BJ (cell line): ENCODE data around the gene SMIM12. TPM values are rescaled to one million over a fixed set of nuclear protein-coding genes. Genes with fewer than 3 reads are reported as not detected.

Source experiments
- CTCF ChIA-PET: fragments of 350-600 bp; formaldehyde crosslinking; extraction: SDS; loops from one replicate; lab custom pipeline; 2021; ENCODE audit warnings: antibody characterized with exemption, inconsistent platforms; lab: Yijun Ruan, JAX
- POLR2A ChIA-PET: fragments of 300-600 bp; sonication (Branson Sonifier 250); formaldehyde crosslinking; extraction: SDS; loops from one replicate; lab custom pipeline; 2021; ENCODE audit warnings: antibody characterized with exemption; lab: Charles Lee
- DNase-seq: peaks from one replicate; pipeline ENCODE4 v3.0.0-alpha.2; 2011; ENCODE audit warnings: low read depth
- H3K27me3 ChIP-seq: 2 replicates; pipeline ENCODE4 v1.6.0; 2011; ENCODE audit warnings: low read length; ENCODE audit not compliant: control insufficient read depth, insufficient read depth
- H3K36me3 ChIP-seq: 2 replicates; pipeline ENCODE4 v1.5.1; 2011; ENCODE audit warnings: low read length; ENCODE audit not compliant: control insufficient read depth, insufficient read depth
- H3K4me3 ChIP-seq: 2 replicates; pipeline ENCODE4 v1.5.1; 2011; ENCODE audit warnings: low read depth, mild to moderate bottlenecking, control low read depth, low read length
- polyA minus RNA-seq: library from RNA; depleted of rRNA, polyadenylated mRNA; stranded (reverse); fragments of >200 nt; gene quantifications from 2 replicates; pipeline ENCODE4 v1.2.3, GENCODE V29; 2011; rRNA and poly(A)+ RNA removed
- polyA plus RNA-seq: library from polyadenylated mRNA; depleted of rRNA; stranded (reverse); fragments of >200 nt; gene quantifications from 2 replicates; pipeline ENCODE4 v1.2.3, GENCODE V29; 2011; rRNA removed
- TF ChIP-seq, protein P1 (sequence below): IDR thresholded peaks from 2 replicates; pipeline ENCODE4 v1.5.1; 2011; ENCODE audit warnings: low read depth, mild to moderate bottlenecking, control low read depth, inconsistent platforms, low read length, moderate library complexity; ENCODE audit not compliant: insufficient read depth

The SMIM12 gene, protein sequence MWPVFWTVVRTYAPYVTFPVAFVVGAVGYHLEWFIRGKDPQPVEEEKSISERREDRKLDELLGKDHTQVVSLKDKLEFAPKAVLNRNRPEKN
- polyA plus RNA-seq (41.9 and 44.8 TPM in 2 replicates), polyA minus RNA-seq (17.1 and 27.9 TPM in 2 replicates)

DNA sequence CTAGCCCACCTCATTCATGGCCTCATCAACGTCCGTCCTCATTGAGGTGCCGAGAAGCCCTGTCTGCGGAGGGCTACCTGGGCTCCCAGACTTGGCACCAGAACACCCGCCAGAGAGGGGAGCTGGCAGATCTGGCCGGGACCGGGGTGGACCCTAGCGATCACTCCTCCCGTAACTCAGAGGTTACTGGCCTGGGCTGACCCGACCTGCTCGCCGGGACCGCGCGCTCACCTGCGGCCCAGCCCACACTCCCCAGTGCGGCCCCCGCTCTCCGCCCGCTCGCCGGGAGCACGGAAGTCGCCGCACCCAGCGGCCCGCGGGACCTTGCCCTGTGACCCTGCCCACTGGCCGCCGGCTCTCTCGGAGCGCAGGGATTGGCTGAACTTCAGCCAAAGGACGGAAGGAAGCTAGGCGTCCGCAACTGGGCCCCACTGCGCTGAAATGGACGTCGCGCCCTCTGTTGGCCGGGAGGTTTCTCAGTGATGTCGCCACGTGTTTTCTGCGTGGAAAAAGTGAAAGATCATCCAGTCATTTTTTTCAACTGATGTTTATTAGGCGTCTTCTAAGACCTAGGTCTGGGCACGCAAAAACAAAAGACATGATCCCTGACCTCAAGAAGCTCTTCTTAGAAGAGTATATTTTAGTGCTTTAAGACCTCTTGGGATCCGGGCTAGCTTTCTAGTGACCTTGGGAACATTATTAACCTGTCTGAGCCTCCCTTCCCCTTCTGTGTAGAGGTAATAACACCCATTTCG, at the start of gene SMIM12:
SMIM12 (minus strand) TSS at position 304 of the 755 bp plus-strand sequence. CDS start 3,772 bp downstream, outside the sequence.
- CTCF ChIA-PET: interaction anchor here (0.6 to 2.0 kb wide), 17 partner anchors 9 to 918 kb away, joined by 3 to 5 read pairs (median 4); no protein-coding TSS in a partner anchor
- Histone ChIP-seq H3K4me3 (peak within 1 kb of the TSS; percentile 79), H3K36me3 (peaks cover 8% of the 10 kb centered on the region; the same call in 1 of the 2 replicates), H3K27me3 (no peaks in the 10 kb centered on the region; the same call in 1 of the 2 replicates)
- TF ChIP-seq, protein P1, sequence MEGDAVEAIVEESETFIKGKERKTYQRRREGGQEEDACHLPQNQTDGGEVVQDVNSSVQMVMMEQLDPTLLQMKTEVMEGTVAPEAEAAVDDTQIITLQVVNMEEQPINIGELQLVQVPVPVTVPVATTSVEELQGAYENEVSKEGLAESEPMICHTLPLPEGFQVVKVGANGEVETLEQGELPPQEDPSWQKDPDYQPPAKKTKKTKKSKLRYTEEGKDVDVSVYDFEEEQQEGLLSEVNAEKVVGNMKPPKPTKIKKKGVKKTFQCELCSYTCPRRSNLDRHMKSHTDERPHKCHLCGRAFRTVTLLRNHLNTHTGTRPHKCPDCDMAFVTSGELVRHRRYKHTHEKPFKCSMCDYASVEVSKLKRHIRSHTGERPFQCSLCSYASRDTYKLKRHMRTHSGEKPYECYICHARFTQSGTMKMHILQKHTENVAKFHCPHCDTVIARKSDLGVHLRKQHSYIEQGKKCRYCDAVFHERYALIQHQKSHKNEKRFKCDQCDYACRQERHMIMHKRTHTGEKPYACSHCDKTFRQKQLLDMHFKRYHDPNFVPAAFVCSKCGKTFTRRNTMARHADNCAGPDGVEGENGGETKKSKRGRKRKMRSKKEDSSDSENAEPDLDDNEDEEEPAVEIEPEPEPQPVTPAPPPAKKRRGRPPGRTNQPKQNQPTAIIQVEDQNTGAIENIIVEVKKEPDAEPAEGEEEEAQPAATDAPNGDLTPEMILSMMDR: peak; percentile 90
- peak; percentile 63 for DNase-seq
- POLR2A ChIA-PET: interaction anchor here (0.6 kb wide), 1 partner anchor 13 kb away, joined by 3 read pairs; no protein-coding TSS in a partner anchor

DNA sequence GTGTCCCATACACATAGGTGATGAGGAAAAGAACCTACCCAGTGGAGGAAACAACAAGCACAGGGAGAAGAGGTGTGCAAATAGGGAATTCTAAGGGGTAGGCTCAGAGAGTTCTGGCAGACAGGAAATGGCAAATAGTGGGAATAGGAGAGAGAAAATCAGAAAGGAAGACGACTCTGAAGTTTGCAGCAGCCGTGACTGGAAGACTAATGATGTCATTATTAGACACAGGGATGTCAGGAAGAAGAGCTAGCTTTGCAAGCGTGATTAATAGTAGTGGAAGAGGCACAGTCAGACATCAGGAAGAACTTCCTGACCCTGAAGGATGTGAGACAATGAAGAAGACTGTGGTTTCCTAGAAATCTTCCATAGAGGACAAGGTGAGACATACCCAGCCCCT, 48.8 kb upstream of the SMIM12 start:
- Histone ChIP-seq H3K4me3 (no peak overlapping the region), H3K27me3 (no peaks in the 10 kb centered on the region; the same call in 1 of the 2 replicates), H3K36me3 (no peaks in the 10 kb centered on the region)
- CTCF ChIA-PET: interaction anchor here (0.5 to 1.5 kb wide), 2 partner anchors 11 to 389 kb away, joined by 3 to 5 read pairs; no protein-coding TSS in a partner anchor
- TF ChIP-seq, protein P1: no peak
- POLR2A ChIA-PET: no interaction called here
- no peak for DNase-seq

DNA sequence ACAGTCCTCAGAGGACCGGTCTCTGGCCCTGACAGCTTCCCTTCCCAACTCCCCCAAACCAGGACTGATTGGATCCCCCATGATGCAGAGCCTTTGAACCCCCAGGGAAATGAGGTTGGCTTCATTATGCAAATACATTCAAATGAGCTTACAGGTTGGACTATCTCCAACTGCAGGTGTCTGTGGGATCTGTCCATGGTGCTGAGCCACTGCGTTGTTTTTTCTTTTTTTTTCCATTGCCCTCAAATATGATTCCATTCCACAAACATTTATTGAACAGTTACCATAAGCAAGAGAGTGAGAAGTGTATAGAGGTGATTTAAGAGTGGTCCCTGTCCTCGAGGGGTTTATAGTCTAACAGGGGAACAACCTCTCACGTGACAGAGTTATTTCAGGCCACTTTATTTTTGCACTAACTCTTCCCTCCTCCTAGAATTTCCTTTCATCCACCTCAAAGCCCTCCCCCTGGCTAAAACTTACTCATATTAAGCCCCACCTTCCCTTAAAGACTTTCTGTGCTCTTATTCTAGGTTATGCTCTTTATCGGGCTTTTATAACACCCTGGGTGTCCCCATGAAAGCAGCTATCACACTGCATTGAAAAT, 48.0 kb upstream of the SMIM12 start:
- ChIA-PET CTCF (interaction anchor here (1.5 kb wide), 1 partner anchor 11 kb away, joined by 5 read pairs; no protein-coding TSS in a partner anchor), POLR2A (no interaction called here)
- H3K4me3 ChIP-seq: no peak overlapping the region
- no peaks in the 10 kb centered on the region; the same call in 1 of the 2 replicates for H3K27me3 ChIP-seq
- TF ChIP-seq, protein P1: no peak
- H3K36me3 ChIP-seq: no peaks in the 10 kb centered on the region
- no peak for DNase-seq

DNA sequence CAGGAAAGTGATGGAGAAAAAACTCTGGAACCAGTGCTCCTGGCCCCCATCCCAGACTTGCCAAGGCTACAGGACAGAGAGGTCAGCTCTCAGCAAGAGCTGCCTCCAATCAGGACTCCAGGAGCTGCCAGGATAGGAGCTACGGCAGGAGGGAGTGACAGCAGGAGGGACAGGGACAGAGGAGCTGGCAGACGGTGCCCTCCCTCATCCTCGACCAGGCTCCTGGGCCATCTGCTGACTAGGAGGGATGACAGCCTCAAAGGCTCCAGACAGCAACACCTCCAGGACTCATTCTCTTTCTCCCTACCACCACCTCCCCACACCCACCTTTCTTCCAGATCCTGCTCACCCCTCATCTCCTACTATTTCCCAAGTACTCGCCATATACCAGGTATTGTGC, 47.2 kb upstream of the SMIM12 start:
- no peaks in the 10 kb centered on the region; the same call in 1 of the 2 replicates for H3K27me3 ChIP-seq
- no peak for DNase-seq
- no peaks in the 10 kb centered on the region for H3K36me3 ChIP-seq
- TF ChIP-seq, protein P1: no peak
- ChIA-PET POLR2A (no interaction called here), CTCF (interaction anchor here (1.5 kb wide), 1 partner anchor 10 kb away, joined by 5 read pairs; no protein-coding TSS in a partner anchor)
- no peak overlapping the region for H3K4me3 ChIP-seq

DNA sequence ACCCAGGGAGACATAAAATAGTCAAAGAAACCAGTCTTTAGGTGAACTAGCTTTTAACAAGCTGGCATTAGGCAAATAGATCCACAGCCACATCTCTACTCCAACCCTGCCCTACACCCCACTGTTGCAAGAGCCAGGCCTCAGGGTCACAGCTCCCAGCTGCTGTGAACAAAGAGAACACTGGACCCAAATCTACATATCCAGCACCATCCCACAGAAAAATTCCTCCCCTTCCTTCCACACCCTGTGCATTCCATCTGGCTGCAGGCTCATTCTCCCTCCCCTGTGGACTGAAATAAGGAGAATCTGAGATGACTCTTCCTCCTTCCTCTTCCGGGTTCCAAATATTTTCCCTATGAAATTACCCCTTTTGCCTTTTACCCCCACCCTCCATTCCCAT, 46.7 kb upstream of the SMIM12 start:
- Histone ChIP-seq H3K4me3 (no peak overlapping the region), H3K27me3 (no peaks in the 10 kb centered on the region; the same call in 1 of the 2 replicates), H3K36me3 (no peaks in the 10 kb centered on the region)
- DNase-seq: no peak
- CTCF ChIA-PET: interaction anchor here (0.7 kb wide), 1 partner anchor 15 kb away, joined by 3 read pairs; no protein-coding TSS in a partner anchor
- TF ChIP-seq, protein P1: no peak
- POLR2A ChIA-PET: no interaction called here
